ENCODE measurements around the gene ADGRV1.

The ADGRV1 gene

DNA sequence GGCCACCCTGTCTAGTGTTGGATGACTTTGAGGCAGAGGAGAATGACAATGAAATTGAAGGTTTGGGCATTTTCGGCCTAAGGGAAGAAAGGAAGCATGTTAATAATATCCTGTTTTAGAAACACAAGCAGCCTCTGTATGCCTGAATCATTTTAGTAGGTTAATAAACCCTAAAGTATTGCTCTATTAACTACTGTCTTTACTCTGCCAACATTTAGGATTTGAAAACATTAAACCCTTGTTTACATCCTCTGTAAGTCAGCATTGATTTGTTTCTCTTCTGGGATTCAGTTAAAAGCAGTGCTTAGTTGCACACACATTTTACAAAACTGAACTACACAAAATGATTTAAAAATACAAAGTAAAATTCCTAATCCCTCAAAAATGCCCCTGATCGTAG lies 465.6 kb downstream of the ADGRV1 start:
- DNase-seq (ENCODE audit: low read depth): no peak
- TF ChIP-seq, protein P1, sequence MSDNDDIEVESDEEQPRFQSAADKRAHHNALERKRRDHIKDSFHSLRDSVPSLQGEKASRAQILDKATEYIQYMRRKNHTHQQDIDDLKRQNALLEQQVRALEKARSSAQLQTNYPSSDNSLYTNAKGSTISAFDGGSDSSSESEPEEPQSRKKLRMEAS (IDR thresholded peaks at IDR 0.05; ENCODE audit: low read depth, low read length): no peak
- TF ChIP-seq POLR2A (IDR thresholded peaks at IDR 0.05; ENCODE audit: extremely low read depth, insufficient read length) (no peak), CTCF (IDR thresholded peaks at IDR 0.05; ENCODE audit: low read depth, low read length) (no peak), MYC (IDR thresholded peaks at IDR 0.05; ENCODE audit: low read depth, low read length) (no peak)
- H3K4me3 ChIP-seq (ENCODE audit: low read depth, low read length): no peak overlapping the region

GRCh38 chr5:91024727-91025126 lies 466.1 kb downstream of the ADGRV1 start:
- TF ChIP-seq CTCF (IDR thresholded peaks at IDR 0.05; ENCODE audit: low read depth, low read length): no peak
- TF ChIP-seq POLR2A (IDR thresholded peaks at IDR 0.05; ENCODE audit: extremely low read depth, insufficient read length): no peak
- TF ChIP-seq, protein P1 (IDR thresholded peaks at IDR 0.05; ENCODE audit: low read depth, low read length): no peak
- no peak for TF ChIP-seq MYC (IDR thresholded peaks at IDR 0.05; ENCODE audit: low read depth, low read length)
- no peak for DNase-seq (ENCODE audit: low read depth)
- H3K4me3 ChIP-seq (ENCODE audit: low read depth, low read length): no peak overlapping the region

- DNase-seq (ENCODE audit: low read depth): no peak
- no peak overlapping the region for H3K4me3 ChIP-seq (ENCODE audit: low read depth, low read length)
- TF ChIP-seq, protein P1 (IDR thresholded peaks at IDR 0.05; ENCODE audit: low read depth, low read length): no peak
- TF ChIP-seq MYC (IDR thresholded peaks at IDR 0.05; ENCODE audit: low read depth, low read length) (no peak), POLR2A (IDR thresholded peaks at IDR 0.05; ENCODE audit: extremely low read depth, insufficient read length) (no peak), CTCF (IDR thresholded peaks at IDR 0.05; ENCODE audit: low read depth, low read length) (no peak)
Observed at GRCh38 chr5:91025449-91025848, 466.9 kb downstream of the ADGRV1 start.

GRCh38 chr5:91025956-91026355 lies 467.4 kb downstream of the ADGRV1 start:
- no peak for DNase-seq (ENCODE audit: low read depth)
- H3K4me3 ChIP-seq (ENCODE audit: low read depth, low read length): no peak overlapping the region
- TF ChIP-seq POLR2A (IDR thresholded peaks at IDR 0.05; ENCODE audit: extremely low read depth, insufficient read length): no peak
- TF ChIP-seq, protein P1 (IDR thresholded peaks at IDR 0.05; ENCODE audit: low read depth, low read length): no peak
- no peak for TF ChIP-seq CTCF (IDR thresholded peaks at IDR 0.05; ENCODE audit: low read depth, low read length)
- no peak for TF ChIP-seq MYC (IDR thresholded peaks at IDR 0.05; ENCODE audit: low read depth, low read length)

DNA sequence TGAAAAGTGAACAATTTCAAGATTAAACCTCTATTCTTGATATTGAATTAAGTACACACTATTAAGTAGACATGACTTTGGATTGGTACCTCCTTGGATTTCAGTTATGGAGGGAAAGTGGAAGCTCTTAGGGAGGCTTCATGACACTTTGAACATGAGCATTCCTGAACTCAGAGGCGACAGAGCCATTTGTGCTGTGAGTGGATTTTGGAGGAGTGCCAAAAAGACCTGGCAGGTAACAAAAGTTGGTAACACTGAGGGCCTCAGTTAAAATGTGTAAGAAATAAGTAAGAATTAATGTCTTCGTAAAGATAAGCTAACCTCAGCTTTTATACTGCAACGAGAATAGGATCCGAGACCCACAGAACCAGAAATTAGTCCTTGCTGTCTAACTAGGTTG lies 467.9 kb downstream of the ADGRV1 start:
- H3K4me3 ChIP-seq (ENCODE audit: low read depth, low read length): no peak overlapping the region
- DNase-seq (ENCODE audit: low read depth): no peak
- TF ChIP-seq MYC (IDR thresholded peaks at IDR 0.05; ENCODE audit: low read depth, low read length) (no peak), POLR2A (IDR thresholded peaks at IDR 0.05; ENCODE audit: extremely low read depth, insufficient read length) (no peak)

DNA sequence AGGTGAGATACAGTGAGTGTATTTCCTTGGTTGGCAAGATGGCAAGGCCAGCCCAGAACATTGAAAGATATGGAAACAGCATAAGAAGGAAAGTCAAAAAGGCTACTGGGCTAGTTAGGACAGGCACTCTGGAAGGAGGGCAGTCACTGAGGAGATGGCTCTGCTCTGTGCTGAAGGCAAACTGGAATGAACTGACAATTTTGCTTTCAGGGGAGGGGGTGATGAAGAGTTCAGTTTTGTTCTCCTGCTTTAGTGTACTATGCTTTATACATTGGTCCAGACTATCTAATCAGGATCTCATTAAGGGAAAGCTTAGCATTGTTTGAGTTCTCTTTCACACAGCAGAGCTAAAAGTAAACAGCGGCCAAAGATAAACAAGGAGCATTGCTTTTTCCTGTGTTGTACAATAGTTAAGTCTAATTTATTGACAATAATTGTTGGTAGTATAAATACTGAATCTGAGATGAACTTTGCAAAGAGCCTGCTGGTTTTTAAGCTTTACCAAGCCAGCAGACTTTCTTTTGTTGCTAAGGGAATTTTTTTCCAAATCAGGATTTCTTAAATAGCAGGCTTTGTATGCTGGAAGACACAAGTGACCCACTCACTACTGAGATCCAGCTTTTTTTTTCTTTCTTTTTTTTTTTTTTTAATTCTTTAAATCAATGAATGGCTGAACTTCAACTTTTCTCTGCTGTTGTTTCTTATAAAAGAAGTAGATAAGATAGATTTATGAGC lies 469.0 kb downstream of the ADGRV1 start:
- no peak overlapping the region for H3K4me3 ChIP-seq (ENCODE audit: low read depth, low read length)
- no peak for DNase-seq (ENCODE audit: low read depth)
- TF ChIP-seq CTCF (IDR thresholded peaks at IDR 0.05; ENCODE audit: low read depth, low read length) (no peak), MYC (IDR thresholded peaks at IDR 0.05; ENCODE audit: low read depth, low read length) (no peak), POLR2A (IDR thresholded peaks at IDR 0.05; ENCODE audit: extremely low read depth, insufficient read length) (no peak)
- TF ChIP-seq, protein P1 (IDR thresholded peaks at IDR 0.05; ENCODE audit: low read depth, low read length): no peak

Data from NB4 (cell line).